ENCODE results near the gene FRMD4A.

- TF ChIP-seq CTCF (IDR thresholded peaks at IDR 0.05), result no peak
- no peak for TF ChIP-seq POLR2A (IDR thresholded peaks at IDR 0.05)
These were observed 264.6 kb downstream of the FRMD4A start for GRCh38 chr10:14066106-14066505.

All from testis (tissue), 2 donors.